ENCODE results near the gene CRHR1.

CRHR1 gene

DNA sequence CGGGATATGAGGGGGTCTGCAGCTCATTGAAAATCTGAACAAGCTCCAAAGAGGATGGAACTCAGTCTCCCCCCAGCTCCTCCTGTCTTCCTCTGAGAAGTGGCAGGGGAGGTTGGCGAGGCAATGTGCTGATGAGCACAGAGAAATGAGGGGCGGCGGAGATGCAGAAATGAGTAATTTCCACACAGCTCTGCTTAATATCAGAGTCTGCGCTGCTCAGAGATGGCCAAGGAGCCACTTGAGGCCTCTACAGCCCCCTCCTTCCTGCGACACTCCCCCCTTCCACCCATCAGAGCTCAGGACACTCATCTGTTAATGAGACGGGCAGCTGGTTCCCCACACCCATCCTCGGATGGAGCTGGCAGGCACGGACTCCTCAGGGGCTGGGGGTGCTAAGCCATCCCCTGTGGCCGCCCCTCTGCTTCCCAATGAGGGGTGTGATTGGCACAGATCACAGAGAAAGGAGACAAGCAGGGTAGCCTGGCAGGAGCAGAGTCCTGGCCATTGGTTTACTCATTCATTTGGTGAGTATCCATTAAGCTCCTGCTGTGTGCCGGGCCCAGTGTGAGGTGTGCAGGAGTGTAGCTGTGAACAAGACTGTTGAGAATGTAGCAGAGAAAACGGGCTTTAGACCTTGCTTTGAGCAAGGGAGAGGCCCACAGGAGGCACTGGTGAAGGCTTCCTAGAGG is 12.7 kb upstream of the CRHR1 start:
- peak; percentile 51; the same call in 1 of the 2 replicates for TF ChIP-seq ZIC2 (tag by site-specific recombination; IDR thresholded peaks at IDR 0.05)
- TF ChIP-seq PRDM4 (tag by site-specific recombination; IDR thresholded peaks at IDR 0.05): no peak
- TF ChIP-seq SCRT2 (tag by site-specific recombination; IDR thresholded peaks at IDR 0.05): no peak

GRCh38 chr17:45775148-45775547 is 9.0 kb upstream of the CRHR1 start:
- 0 out of 2 replicates have a peak, but pooled peaks have one; percentile 7 for TF ChIP-seq SP2 (tag by site-specific recombination; IDR thresholded peaks at IDR 0.05)
- TF ChIP-seq, protein P1, sequence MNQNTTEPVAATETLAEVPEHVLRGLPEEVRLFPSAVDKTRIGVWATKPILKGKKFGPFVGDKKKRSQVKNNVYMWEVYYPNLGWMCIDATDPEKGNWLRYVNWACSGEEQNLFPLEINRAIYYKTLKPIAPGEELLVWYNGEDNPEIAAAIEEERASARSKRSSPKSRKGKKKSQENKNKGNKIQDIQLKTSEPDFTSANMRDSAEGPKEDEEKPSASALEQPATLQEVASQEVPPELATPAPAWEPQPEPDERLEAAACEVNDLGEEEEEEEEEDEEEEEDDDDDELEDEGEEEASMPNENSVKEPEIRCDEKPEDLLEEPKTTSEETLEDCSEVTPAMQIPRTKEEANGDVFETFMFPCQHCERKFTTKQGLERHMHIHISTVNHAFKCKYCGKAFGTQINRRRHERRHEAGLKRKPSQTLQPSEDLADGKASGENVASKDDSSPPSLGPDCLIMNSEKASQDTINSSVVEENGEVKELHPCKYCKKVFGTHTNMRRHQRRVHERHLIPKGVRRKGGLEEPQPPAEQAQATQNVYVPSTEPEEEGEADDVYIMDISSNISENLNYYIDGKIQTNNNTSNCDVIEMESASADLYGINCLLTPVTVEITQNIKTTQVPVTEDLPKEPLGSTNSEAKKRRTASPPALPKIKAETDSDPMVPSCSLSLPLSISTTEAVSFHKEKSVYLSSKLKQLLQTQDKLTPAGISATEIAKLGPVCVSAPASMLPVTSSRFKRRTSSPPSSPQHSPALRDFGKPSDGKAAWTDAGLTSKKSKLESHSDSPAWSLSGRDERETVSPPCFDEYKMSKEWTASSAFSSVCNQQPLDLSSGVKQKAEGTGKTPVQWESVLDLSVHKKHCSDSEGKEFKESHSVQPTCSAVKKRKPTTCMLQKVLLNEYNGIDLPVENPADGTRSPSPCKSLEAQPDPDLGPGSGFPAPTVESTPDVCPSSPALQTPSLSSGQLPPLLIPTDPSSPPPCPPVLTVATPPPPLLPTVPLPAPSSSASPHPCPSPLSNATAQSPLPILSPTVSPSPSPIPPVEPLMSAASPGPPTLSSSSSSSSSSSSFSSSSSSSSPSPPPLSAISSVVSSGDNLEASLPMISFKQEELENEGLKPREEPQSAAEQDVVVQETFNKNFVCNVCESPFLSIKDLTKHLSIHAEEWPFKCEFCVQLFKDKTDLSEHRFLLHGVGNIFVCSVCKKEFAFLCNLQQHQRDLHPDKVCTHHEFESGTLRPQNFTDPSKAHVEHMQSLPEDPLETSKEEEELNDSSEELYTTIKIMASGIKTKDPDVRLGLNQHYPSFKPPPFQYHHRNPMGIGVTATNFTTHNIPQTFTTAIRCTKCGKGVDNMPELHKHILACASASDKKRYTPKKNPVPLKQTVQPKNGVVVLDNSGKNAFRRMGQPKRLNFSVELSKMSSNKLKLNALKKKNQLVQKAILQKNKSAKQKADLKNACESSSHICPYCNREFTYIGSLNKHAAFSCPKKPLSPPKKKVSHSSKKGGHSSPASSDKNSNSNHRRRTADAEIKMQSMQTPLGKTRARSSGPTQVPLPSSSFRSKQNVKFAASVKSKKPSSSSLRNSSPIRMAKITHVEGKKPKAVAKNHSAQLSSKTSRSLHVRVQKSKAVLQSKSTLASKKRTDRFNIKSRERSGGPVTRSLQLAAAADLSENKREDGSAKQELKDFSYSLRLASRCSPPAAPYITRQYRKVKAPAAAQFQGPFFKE (tag by site-specific recombination; IDR thresholded peaks at IDR 0.05; ENCODE audit: borderline replicate concordance): no peak
- no peaks in the 10 kb centered on the region for H3K36me3 ChIP-seq (ENCODE audit: control insufficient read depth in 2 of 2, insufficient read depth in 1 of 2, low read length in 2 of 2)
- H3K4me1 ChIP-seq (ENCODE audit: control insufficient read depth, insufficient read depth, low read length): no peaks in the 10 kb centered on the region
- CTCF ChIA-PET: interaction anchor here (0.6 to 6.1 kb wide), 3 partner anchors 8 to 15 kb away, joined by 3 to 53 read pairs (median 3); partner anchors contain the start of gene CRHR1
- H3K27ac ChIP-seq (ENCODE audit: extremely low read depth, low read depth, low read length): 0 out of 2 replicates have a peak overlapping the region, but pooled peaks have one; percentile 4
- POLR2A ChIA-PET: no interaction called here
- H3K4me3 ChIP-seq (ENCODE audit: low read depth, low read length): no peak overlapping the region
- no peaks in the 10 kb centered on the region for H3K9me3 ChIP-seq (ENCODE audit: control insufficient read depth, insufficient read depth, low read depth, low read length)

More for the DNA sequence above, 12.7 kb upstream of the CRHR1 start:
- CTCF ChIA-PET: interaction anchor here (0.5 to 6.1 kb wide), 7 partner anchors 11 to 1071 kb away, joined by 3 to 53 read pairs (median 4); partner anchors contain the start of gene CRHR1
- no peaks in the 10 kb centered on the region for H3K9me3 ChIP-seq (ENCODE audit: control insufficient read depth, insufficient read depth, low read depth, low read length)
- H3K4me3 ChIP-seq (ENCODE audit: low read depth, low read length): no peak overlapping the region
- no peaks in the 10 kb centered on the region for H3K36me3 ChIP-seq (ENCODE audit: control insufficient read depth in 2 of 2, insufficient read depth in 1 of 2, low read length in 2 of 2)
- H3K4me1 ChIP-seq (ENCODE audit: control insufficient read depth, insufficient read depth, low read length): no peaks in the 10 kb centered on the region
- POLR2A ChIA-PET: interaction anchor here (1.2 kb wide), 1 partner anchor 13 kb away, joined by 3 read pairs; the partner anchor contains the start of gene CRHR1
- H3K27ac ChIP-seq (ENCODE audit: extremely low read depth, low read depth, low read length): no peak overlapping the region

DNA sequence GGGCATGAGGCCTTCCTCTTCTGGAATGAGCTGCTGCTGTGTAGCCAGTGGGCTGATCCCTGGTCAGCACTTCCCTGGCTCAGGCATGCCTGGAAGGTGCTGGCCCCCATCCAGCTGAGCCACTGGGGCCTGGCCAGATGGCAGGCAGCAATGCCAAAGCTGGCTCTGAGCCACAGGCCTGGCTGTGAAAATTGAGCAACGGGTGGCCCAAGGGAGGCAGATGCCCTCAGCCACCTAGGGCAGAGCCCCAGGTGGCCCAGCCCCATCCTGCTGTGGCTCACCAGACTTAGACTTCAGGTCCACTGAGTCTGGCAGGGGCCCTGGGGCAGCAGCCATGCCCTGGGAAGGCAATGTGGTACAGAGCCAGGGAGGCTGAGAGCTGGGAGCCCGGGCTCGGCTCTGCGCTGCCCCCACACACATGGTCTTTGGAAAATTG is 8.5 kb upstream of the CRHR1 start:
- Histone ChIP-seq H3K36me3 (ENCODE audit: control insufficient read depth in 2 of 2, insufficient read depth in 1 of 2, low read length in 2 of 2) (no peaks in the 10 kb centered on the region), H3K9me3 (ENCODE audit: control insufficient read depth, insufficient read depth, low read depth, low read length) (no peaks in the 10 kb centered on the region), H3K4me3 (ENCODE audit: low read depth, low read length) (no peak overlapping the region), H3K4me1 (ENCODE audit: control insufficient read depth, insufficient read depth, low read length) (no peaks in the 10 kb centered on the region), H3K27ac (ENCODE audit: extremely low read depth, low read depth, low read length) (no peak overlapping the region)
- CTCF ChIA-PET: interaction anchor here (1.3 to 6.1 kb wide), 2 partner anchors 7 to 14 kb away, joined by 3 to 53 read pairs; partner anchors contain the start of gene CRHR1
- TF ChIP-seq ZIC2 (tag by site-specific recombination; IDR thresholded peaks at IDR 0.05): peak; percentile 97
- no peak for TF ChIP-seq OSR2 (tag by site-specific recombination; IDR thresholded peaks at IDR 0.05)
- POLR2A ChIA-PET: no interaction called here

DNA sequence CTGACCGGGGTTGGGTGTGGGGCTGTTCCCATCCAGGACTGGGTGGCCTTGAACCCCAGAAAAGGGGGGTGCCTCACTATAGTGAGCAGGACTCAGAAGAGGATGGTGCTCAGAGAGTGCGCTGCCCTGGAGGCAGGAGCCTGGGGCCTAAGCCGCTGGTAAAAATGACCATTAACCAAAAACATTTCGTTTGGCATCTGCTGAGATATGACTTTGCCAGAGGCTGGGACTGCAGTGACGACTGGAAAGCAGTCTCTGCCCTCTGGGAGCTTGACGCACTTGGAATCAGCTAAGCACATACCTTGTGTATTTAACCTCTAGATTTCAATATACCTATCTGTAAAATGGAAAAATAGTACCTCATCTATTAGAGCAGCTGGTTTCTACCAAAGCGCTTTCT is 7.2 kb upstream of the CRHR1 start:
- Histone ChIP-seq H3K4me1 (ENCODE audit: control insufficient read depth, insufficient read depth, low read length) (no peaks in the 10 kb centered on the region), H3K4me3 (ENCODE audit: low read depth, low read length) (no peak overlapping the region), H3K36me3 (ENCODE audit: control insufficient read depth in 2 of 2, insufficient read depth in 1 of 2, low read length in 2 of 2) (no peaks in the 10 kb centered on the region), H3K27ac (ENCODE audit: extremely low read depth, low read depth, low read length) (no peak overlapping the region), H3K9me3 (ENCODE audit: control insufficient read depth, insufficient read depth, low read depth, low read length) (no peaks in the 10 kb centered on the region)
- ChIA-PET CTCF (interaction anchor here (0.6 kb wide), 1 partner anchor 53 kb away, joined by 3 read pairs; no protein-coding TSS in a partner anchor), POLR2A (no interaction called here)
- TF ChIP-seq ZNF510 (tag by site-specific recombination; IDR thresholded peaks at IDR 0.05; ENCODE audit: insufficient replicate concordance): no peak
- TF ChIP-seq ZNF112 (tag by site-specific recombination; IDR thresholded peaks at IDR 0.05): no peak
- no peak for TF ChIP-seq ZNF704 (tag by site-specific recombination; IDR thresholded peaks at IDR 0.05)
- no peak for TF ChIP-seq ZNF707 (tag by site-specific recombination; IDR thresholded peaks at IDR 0.05)
- no peak for TF ChIP-seq KLF1 (tag by site-specific recombination; IDR thresholded peaks at IDR 0.05)
- TF ChIP-seq ZNF184 (tag by site-specific recombination; IDR thresholded peaks at IDR 0.05): no peak
- TF ChIP-seq, protein P2, sequence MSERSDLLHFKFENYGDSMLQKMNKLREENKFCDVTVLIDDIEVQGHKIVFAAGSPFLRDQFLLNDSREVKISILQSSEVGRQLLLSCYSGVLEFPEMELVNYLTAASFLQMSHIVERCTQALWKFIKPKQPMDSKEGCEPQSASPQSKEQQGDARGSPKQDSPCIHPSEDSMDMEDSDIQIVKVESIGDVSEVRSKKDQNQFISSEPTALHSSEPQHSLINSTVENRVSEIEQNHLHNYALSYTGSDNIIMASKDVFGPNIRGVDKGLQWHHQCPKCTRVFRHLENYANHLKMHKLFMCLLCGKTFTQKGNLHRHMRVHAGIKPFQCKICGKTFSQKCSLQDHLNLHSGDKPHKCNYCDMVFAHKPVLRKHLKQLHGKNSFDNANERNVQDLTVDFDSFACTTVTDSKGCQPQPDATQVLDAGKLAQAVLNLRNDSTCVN (tag by site-specific recombination; optimal IDR thresholded peaks at IDR 0.05): no peak
- TF ChIP-seq BCL11B (tag by site-specific recombination; IDR thresholded peaks at IDR 0.05; ENCODE audit: low read depth): no peak
- no peak for TF ChIP-seq OSR2 (tag by site-specific recombination; IDR thresholded peaks at IDR 0.05)
- TF ChIP-seq ZNF585B (tag by site-specific recombination; IDR thresholded peaks at IDR 0.05): no peak
